Nephron progenitor cell (in vitro differentiated cells): ENCODE data around the gene RNF213.

ENCODE experiments used
- DNase-seq: peaks from one replicate; pipeline ENCODE4 v3.0.0; 2021
- H3K27ac Mint-ChIP-seq: 2 replicates; pipeline ENCODE4 v1.8.0; 2021; ENCODE audit warnings: mild to moderate bottlenecking, moderate library complexity, mixed read lengths
- H3K27me3 Mint-ChIP-seq: 2 replicates; pipeline ENCODE4 v1.8.0; 2021; ENCODE audit warnings: mild to moderate bottlenecking, low read depth, mixed read lengths; ENCODE audit not compliant: poor library complexity
- H3K36me3 Mint-ChIP-seq: 2 replicates; pipeline ENCODE4 v1.8.0; 2021; ENCODE audit warnings: low read depth, mixed read lengths
- H3K4me1 Mint-ChIP-seq: 2 replicates; pipeline ENCODE4 v1.8.0; 2021; ENCODE audit warnings: mixed read lengths
- H3K4me3 Mint-ChIP-seq: 2 replicates; pipeline ENCODE4 v1.8.0; 2021; ENCODE audit warnings: mild to moderate bottlenecking, moderate library complexity, mixed read lengths
- H3K9me3 Mint-ChIP-seq: 2 replicates; pipeline ENCODE4 v1.8.0; 2021; ENCODE audit warnings: mild to moderate bottlenecking, moderate library complexity, mixed read lengths
- CTCF ChIP-seq: fragments of 200-600 bp; sonication (generic); IDR thresholded peaks from 2 replicates; pipeline ENCODE4 v1.5.0; 2021; ENCODE audit warnings: antibody characterized with exemption

The RNF213 gene

GRCh38 chr17:80291691-80292487 is 31.2 kb downstream of the RNF213 start:
- Mint-ChIP-seq H3K4me3 (no peak overlapping the region), H3K27me3 (peaks cover 6% of the 10 kb centered on the region), H3K36me3 (peaks cover 19% of the 10 kb centered on the region), H3K27ac (peak overlapping the region; percentile 64), H3K4me1 (peaks cover 54% of the 10 kb centered on the region), H3K9me3 (no peaks in the 10 kb centered on the region)
- no peak for TF ChIP-seq CTCF
- no peak for DNase-seq

- H3K9me3 Mint-ChIP-seq, result no peaks in the 10 kb centered on the region
- peak; percentile 51 for DNase-seq
- peak overlapping the region; percentile 40 for H3K4me3 Mint-ChIP-seq
- TF ChIP-seq CTCF, result peak; percentile 21
- peaks cover 19% of the 10 kb centered on the region for H3K36me3 Mint-ChIP-seq
- H3K27me3 Mint-ChIP-seq, result peaks cover 6% of the 10 kb centered on the region
- peaks cover 48% of the 10 kb centered on the region for H3K4me1 Mint-ChIP-seq
- H3K27ac Mint-ChIP-seq, result peak overlapping the region; percentile 95
Observed at GRCh38 chr17:80292521-80292971, 31.9 kb downstream of the RNF213 start.

GRCh38 chr17:80294210-80294609 is 33.6 kb downstream of the RNF213 start:
- Mint-ChIP-seq H3K27me3 (peaks cover 6% of the 10 kb centered on the region), H3K4me3 (no peak overlapping the region), H3K9me3 (no peaks in the 10 kb centered on the region), H3K36me3 (peaks cover 27% of the 10 kb centered on the region), H3K27ac (no peak overlapping the region), H3K4me1 (peaks cover 48% of the 10 kb centered on the region)
- TF ChIP-seq CTCF, result no peak
- DNase-seq, result no peak

GRCh38 chr17:80294653-80295052 is 34.0 kb downstream of the RNF213 start:
- no peak overlapping the region for H3K27ac Mint-ChIP-seq
- peaks cover 6% of the 10 kb centered on the region for H3K27me3 Mint-ChIP-seq
- H3K36me3 Mint-ChIP-seq, result peaks cover 27% of the 10 kb centered on the region
- H3K4me1 Mint-ChIP-seq, result peaks cover 44% of the 10 kb centered on the region
- H3K4me3 Mint-ChIP-seq, result no peak overlapping the region
- no peak for TF ChIP-seq CTCF
- no peaks in the 10 kb centered on the region for H3K9me3 Mint-ChIP-seq
- no peak for DNase-seq

- H3K4me1 Mint-ChIP-seq, result peaks cover 42% of the 10 kb centered on the region
- H3K36me3 Mint-ChIP-seq, result peaks cover 29% of the 10 kb centered on the region
- DNase-seq, result no peak
- no peak overlapping the region for H3K27ac Mint-ChIP-seq
- peaks cover 5% of the 10 kb centered on the region for H3K27me3 Mint-ChIP-seq
- peaks cover under 1% of the 10 kb centered on the region for H3K9me3 Mint-ChIP-seq
- H3K4me3 Mint-ChIP-seq, result no peak overlapping the region
- TF ChIP-seq CTCF, result no peak
Observed at GRCh38 chr17:80295146-80295545, 34.5 kb downstream of the RNF213 start.

- no peak for DNase-seq
- H3K27ac Mint-ChIP-seq, result no peak overlapping the region
- TF ChIP-seq CTCF, result no peak
Observed at GRCh38 chr17:80295559-80295958, 34.9 kb downstream of the RNF213 start.

More at GRCh38 chr17:80295559-80295958, 34.9 kb downstream of the RNF213 start:
- H3K9me3 Mint-ChIP-seq, result peaks cover 4% of the 10 kb centered on the region
- peaks cover 3% of the 10 kb centered on the region for H3K27me3 Mint-ChIP-seq
- H3K4me3 Mint-ChIP-seq, result no peak overlapping the region
- H3K36me3 Mint-ChIP-seq, result peaks cover 29% of the 10 kb centered on the region
- H3K4me1 Mint-ChIP-seq, result peaks cover 38% of the 10 kb centered on the region
